ENCODE data around the gene DGKB.

The DGKB gene

GRCh38 chr7:14821757-14822480, 80.6 kb downstream of the DGKB start:
- no peak for DNase-seq (ENCODE audit: low read depth in 3 of 3)

- no peak for DNase-seq (ENCODE audit: low read depth in 3 of 3)
Observed at GRCh38 chr7:14818871-14819270, 83.7 kb downstream of the DGKB start.

- DNase-seq (ENCODE audit: low read depth in 3 of 3), result no peak
Observed at GRCh38 chr7:14817829-14818614, 84.5 kb downstream of the DGKB start.

- DNase-seq (ENCODE audit: low read depth in 3 of 3), result no peak
Observed at GRCh38 chr7:14807507-14807906, 95.0 kb downstream of the DGKB start.

- no peak for DNase-seq (ENCODE audit: low read depth in 3 of 3)
Observed at GRCh38 chr7:14806891-14807290, 95.7 kb downstream of the DGKB start.

- no peak for DNase-seq (ENCODE audit: low read depth in 3 of 3)
Observed at GRCh38 chr7:14805105-14805719, 97.3 kb downstream of the DGKB start.

- no peak for DNase-seq (ENCODE audit: low read depth in 3 of 3)
Observed at GRCh38 chr7:14800664-14801063, 101.9 kb downstream of the DGKB start.

- DNase-seq (ENCODE audit: low read depth in 3 of 3), result no peak
Observed at GRCh38 chr7:14793151-14793550, 109.4 kb downstream of the DGKB start.

- DNase-seq (ENCODE audit: low read depth in 3 of 3), result no peak
Observed at GRCh38 chr7:14787551-14787950, 115.0 kb downstream of the DGKB start.

GRCh38 chr7:14786314-14786895, 116.1 kb downstream of the DGKB start:
- DNase-seq (ENCODE audit: low read depth in 3 of 3), result no peak

- no peak for DNase-seq (ENCODE audit: low read depth in 3 of 3)
Observed at GRCh38 chr7:14777806-14778205, 124.7 kb downstream of the DGKB start.

GRCh38 chr7:14776266-14776665, 126.3 kb downstream of the DGKB start:
- DNase-seq (ENCODE audit: low read depth in 3 of 3), result no peak

- no peak for DNase-seq (ENCODE audit: low read depth in 3 of 3)
Observed at GRCh38 chr7:14773729-14774271, 128.8 kb downstream of the DGKB start.

GRCh38 chr7:14770614-14771013, 131.9 kb downstream of the DGKB start:
- DNase-seq (ENCODE audit: low read depth in 3 of 3), result no peak

- DNase-seq (ENCODE audit: low read depth in 3 of 3), result no peak
Observed at GRCh38 chr7:14769261-14769660, 133.3 kb downstream of the DGKB start.

GRCh38 chr7:14767716-14768425, 134.7 kb downstream of the DGKB start:
- no peak for DNase-seq (ENCODE audit: low read depth in 3 of 3)

- DNase-seq (ENCODE audit: low read depth in 3 of 3), result no peak
Observed at GRCh38 chr7:14766747-14767146, 135.8 kb downstream of the DGKB start.

GRCh38 chr7:14765731-14766130, 136.8 kb downstream of the DGKB start:
- DNase-seq (ENCODE audit: low read depth in 3 of 3), result no peak

GRCh38 chr7:14762561-14762960, 140.0 kb downstream of the DGKB start:
- DNase-seq (ENCODE audit: low read depth in 3 of 3), result no peak

- no peak for DNase-seq (ENCODE audit: low read depth in 3 of 3)
Observed at GRCh38 chr7:14761510-14762296, 140.8 kb downstream of the DGKB start.

Data from stimulated activated CD4-positive, alpha-beta T cell treated with anti-CD3 and anti-CD28 coated beads, TNF-alpha, amount 100 ng/mL, for 48 hours (primary cell).